Karpas-422 (cell line): Measurements from ENCODE around the gene SGCA. TPM values are rescaled to one million over a fixed set of nuclear protein-coding genes. Genes with fewer than 3 reads are reported as not detected.

Source experiments
- DNase-seq: peaks from one replicate; pipeline ENCODE4 v3.0.0-alpha.2; 2015
- H2AFZ ChIP-seq: fragments of 200-600 bp; sonication (generic); 2 replicates; pipeline ENCODE4 v1.6.1; 2014; ENCODE audit warnings: antibody characterized with exemption, low read length, mixed read lengths
- H3K27ac ChIP-seq: fragments of 200-600 bp; sonication (generic); 2 replicates; pipeline ENCODE4 v1.5.1; 2014; ENCODE audit warnings: mild to moderate bottlenecking, low read length, moderate library complexity
- H3K27me3 ChIP-seq: fragments of 200-600 bp; sonication (generic); 2 replicates; pipeline ENCODE4 v1.6.1; 2014; ENCODE audit warnings: low read length, mixed read lengths
- H3K36me3 ChIP-seq: fragments of 200-600 bp; sonication (generic); 2 replicates; pipeline ENCODE4 v1.6.1; 2014; ENCODE audit warnings: low read length, mixed read lengths; ENCODE audit not compliant: insufficient read depth
- H3K4me1 ChIP-seq: fragments of 200-600 bp; sonication (generic); 2 replicates; pipeline ENCODE4 v1.6.1; 2014; ENCODE audit warnings: mild to moderate bottlenecking, low read length, mixed read lengths
- H3K4me2 ChIP-seq: fragments of 200-600 bp; sonication (generic); 2 replicates; pipeline ENCODE4 v1.6.1; 2014; ENCODE audit warnings: low read length, low read depth, mild to moderate bottlenecking; ENCODE audit not compliant: poor library complexity, severe bottlenecking
- H3K4me3 ChIP-seq: fragments of 200-600 bp; sonication (generic); 2 replicates; pipeline ENCODE4 v1.5.1; 2014; ENCODE audit warnings: mild to moderate bottlenecking, antibody characterized with exemption, low read length, mixed read lengths
- H3K79me2 ChIP-seq: fragments of 200-600 bp; sonication (generic); 2 replicates; pipeline ENCODE4 v1.6.1; 2014; ENCODE audit warnings: mild to moderate bottlenecking, low read length, mixed read lengths
- H3K9ac ChIP-seq: fragments of 200-600 bp; sonication (generic); 2 replicates; pipeline ENCODE4 v1.6.0; 2014; ENCODE audit warnings: low read length
- H3K9me2 ChIP-seq: fragments of 200-600 bp; sonication (generic), shearing (Covaris generic); replicated peaks from 2 replicates; pipeline ENCODE4 v1.6.0; 2014; ENCODE audit warnings: mild to moderate bottlenecking, low read length, moderate library complexity; ENCODE audit not compliant: insufficient read depth
- H3K9me3 ChIP-seq: fragments of 300-700, 200-600 bp; sonication (generic); 2 replicates; pipeline ENCODE4 v1.6.1; 2014; ENCODE audit warnings: low read length, mixed read lengths
- H4K20me1 ChIP-seq: fragments of 200-600 bp; sonication (generic); 2 replicates; pipeline ENCODE4 v1.6.1; 2014; ENCODE audit warnings: mild to moderate bottlenecking, antibody characterized with exemption, low read length, low read depth; ENCODE audit not compliant: insufficient read depth
- total RNA-seq: library from RNA; depleted of rRNA; stranded (reverse); fragments of >200 nt; shearing (Covaris generic); gene quantifications from 2 replicates; pipeline ENCODE4 v1.2.3, GENCODE V29; 2014; ENCODE audit warnings: low replicate concordance

SGCA gene
- total RNA-seq, 1 experiment from 2014 or later: not detected

- no peak for DNase-seq
- Histone ChIP-seq H3K9me3 (no peaks in the 10 kb centered on the region), H3K4me2 (no peak overlapping the region), H2AFZ (no peak overlapping the region), H3K9ac (no peak overlapping the region), H4K20me1 (no peaks in the 10 kb centered on the region), H3K27ac (no peak overlapping the region), H3K4me3 (no peak overlapping the region), H3K9me2 (no peaks in the 10 kb centered on the region), H3K4me1 (peaks cover 6% of the 10 kb centered on the region), H3K27me3 (no peaks in the 10 kb centered on the region), H3K36me3 (no peaks in the 10 kb centered on the region), H3K79me2 (no peaks in the 10 kb centered on the region)
These were observed 23.2 kb downstream of the SGCA start for GRCh38 chr17:50188921-50189549.

- Histone ChIP-seq H3K79me2 (no peaks in the 10 kb centered on the region), H3K9me3 (no peaks in the 10 kb centered on the region), H3K27ac (no peak overlapping the region), H3K36me3 (no peaks in the 10 kb centered on the region), H3K27me3 (no peaks in the 10 kb centered on the region), H3K9ac (no peak overlapping the region), H3K4me1 (peaks cover 2% of the 10 kb centered on the region; the same call in 1 of the 2 replicates), H4K20me1 (no peaks in the 10 kb centered on the region), H2AFZ (no peak overlapping the region), H3K4me2 (no peak overlapping the region), H3K4me3 (no peak overlapping the region), H3K9me2 (no peaks in the 10 kb centered on the region)
- no peak for DNase-seq
These were observed 23.9 kb downstream of the SGCA start for GRCh38 chr17:50189550-50190292.

- no peaks in the 10 kb centered on the region for H3K9me2 ChIP-seq
- no peak overlapping the region for H3K4me2 ChIP-seq
- no peak overlapping the region for H3K9ac ChIP-seq
- H3K27ac ChIP-seq: no peak overlapping the region
- no peaks in the 10 kb centered on the region for H3K4me1 ChIP-seq
- no peak overlapping the region for H3K4me3 ChIP-seq
- no peaks in the 10 kb centered on the region for H3K27me3 ChIP-seq
- no peaks in the 10 kb centered on the region for H3K9me3 ChIP-seq
- no peaks in the 10 kb centered on the region for H3K36me3 ChIP-seq
- H2AFZ ChIP-seq: no peak overlapping the region
- no peak for DNase-seq
- no peaks in the 10 kb centered on the region for H3K79me2 ChIP-seq
- H4K20me1 ChIP-seq: no peaks in the 10 kb centered on the region
These were observed 24.4 kb downstream of the SGCA start for GRCh38 chr17:50190293-50190602.

- no peaks in the 10 kb centered on the region for H3K9me2 ChIP-seq
- no peak overlapping the region for H2AFZ ChIP-seq
- H3K4me3 ChIP-seq: no peak overlapping the region
- H3K27ac ChIP-seq: no peak overlapping the region
- H3K79me2 ChIP-seq: no peaks in the 10 kb centered on the region
- no peak overlapping the region for H3K4me2 ChIP-seq
- no peaks in the 10 kb centered on the region for H3K27me3 ChIP-seq
- DNase-seq: no peak
- no peaks in the 10 kb centered on the region for H3K9me3 ChIP-seq
- H3K4me1 ChIP-seq: no peaks in the 10 kb centered on the region
- H3K9ac ChIP-seq: no peak overlapping the region
- no peaks in the 10 kb centered on the region for H4K20me1 ChIP-seq
- no peaks in the 10 kb centered on the region for H3K36me3 ChIP-seq
These were observed 25.0 kb downstream of the SGCA start for GRCh38 chr17:50190603-50191358.

GRCh38 chr17:50191359-50192143, 25.7 kb downstream of the SGCA start:
- Histone ChIP-seq H3K79me2 (no peaks in the 10 kb centered on the region), H4K20me1 (no peaks in the 10 kb centered on the region), H3K4me2 (no peak overlapping the region), H3K36me3 (no peaks in the 10 kb centered on the region), H3K27ac (no peak overlapping the region), H3K4me3 (no peak overlapping the region), H3K9ac (no peak overlapping the region), H3K9me3 (no peaks in the 10 kb centered on the region), H3K9me2 (no peaks in the 10 kb centered on the region), H3K27me3 (no peaks in the 10 kb centered on the region), H2AFZ (no peak overlapping the region), H3K4me1 (no peaks in the 10 kb centered on the region)
- no peak for DNase-seq

- H3K9me2 ChIP-seq: no peaks in the 10 kb centered on the region
- H4K20me1 ChIP-seq: no peaks in the 10 kb centered on the region
- H3K27ac ChIP-seq: no peak overlapping the region
- H3K27me3 ChIP-seq: no peaks in the 10 kb centered on the region
- no peak overlapping the region for H3K9ac ChIP-seq
- no peaks in the 10 kb centered on the region for H3K79me2 ChIP-seq
- H3K4me3 ChIP-seq: no peak overlapping the region
- no peak overlapping the region for H2AFZ ChIP-seq
- H3K9me3 ChIP-seq: no peaks in the 10 kb centered on the region
- no peak for DNase-seq
- no peak overlapping the region for H3K4me2 ChIP-seq
- no peaks in the 10 kb centered on the region for H3K4me1 ChIP-seq
- H3K36me3 ChIP-seq: no peaks in the 10 kb centered on the region
These were observed 26.4 kb downstream of the SGCA start for GRCh38 chr17:50192144-50192617.

GRCh38 chr17:50192618-50193291, 26.9 kb downstream of the SGCA start:
- H4K20me1 ChIP-seq: no peaks in the 10 kb centered on the region
- H3K27ac ChIP-seq: no peak overlapping the region
- no peaks in the 10 kb centered on the region for H3K9me3 ChIP-seq
- H2AFZ ChIP-seq: no peak overlapping the region
- H3K27me3 ChIP-seq: no peaks in the 10 kb centered on the region
- no peaks in the 10 kb centered on the region for H3K36me3 ChIP-seq
- no peak overlapping the region for H3K9ac ChIP-seq
- no peaks in the 10 kb centered on the region for H3K9me2 ChIP-seq
- H3K4me1 ChIP-seq: no peaks in the 10 kb centered on the region
- DNase-seq: no peak
- no peak overlapping the region for H3K4me3 ChIP-seq
- H3K4me2 ChIP-seq: no peak overlapping the region
- H3K79me2 ChIP-seq: no peaks in the 10 kb centered on the region
